DND-41 (cell line): ENCODE measurements around the gene NDUFB11.

Experiments
- EZH2 ChIP-seq: IDR thresholded peaks from 3 replicates; pipeline ENCODE4 v1.6.1; 2012; ENCODE audit warnings: borderline replicate concordance, low read depth, mild to moderate bottlenecking, moderate library complexity, low read length, inconsistent platforms; ENCODE audit not compliant: severe bottlenecking
- TF ChIP-seq, protein P1 (sequence below): IDR thresholded peaks from 2 replicates; pipeline ENCODE4 v1.5.1; 2012; ENCODE audit warnings: borderline replicate concordance, low read length, moderate library complexity, mild to moderate bottlenecking; ENCODE audit not compliant: poor library complexity, severe bottlenecking; ENCODE audit errors: extremely low read depth

DNA sequence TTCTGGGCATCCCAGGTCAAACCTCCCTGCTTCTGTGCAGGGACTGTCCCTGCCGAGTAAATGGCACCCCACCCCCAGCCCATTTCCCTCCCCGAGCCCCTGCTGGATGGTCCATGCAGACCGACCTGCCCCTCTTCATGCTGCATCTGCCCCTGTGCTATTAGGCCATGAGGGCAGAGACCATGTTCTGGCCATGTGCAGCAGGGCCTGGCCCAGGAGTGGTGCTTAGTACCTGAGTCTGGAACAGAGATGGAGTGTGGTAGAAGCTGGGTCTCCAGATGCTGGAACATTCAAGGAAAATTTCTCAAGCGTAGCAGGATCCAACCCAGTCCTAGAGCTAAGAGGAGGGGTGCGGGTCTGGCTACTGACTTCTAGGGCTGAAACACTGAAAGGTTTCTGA, 33.8 kb upstream of the NDUFB11 start:
- TF ChIP-seq, protein P1, sequence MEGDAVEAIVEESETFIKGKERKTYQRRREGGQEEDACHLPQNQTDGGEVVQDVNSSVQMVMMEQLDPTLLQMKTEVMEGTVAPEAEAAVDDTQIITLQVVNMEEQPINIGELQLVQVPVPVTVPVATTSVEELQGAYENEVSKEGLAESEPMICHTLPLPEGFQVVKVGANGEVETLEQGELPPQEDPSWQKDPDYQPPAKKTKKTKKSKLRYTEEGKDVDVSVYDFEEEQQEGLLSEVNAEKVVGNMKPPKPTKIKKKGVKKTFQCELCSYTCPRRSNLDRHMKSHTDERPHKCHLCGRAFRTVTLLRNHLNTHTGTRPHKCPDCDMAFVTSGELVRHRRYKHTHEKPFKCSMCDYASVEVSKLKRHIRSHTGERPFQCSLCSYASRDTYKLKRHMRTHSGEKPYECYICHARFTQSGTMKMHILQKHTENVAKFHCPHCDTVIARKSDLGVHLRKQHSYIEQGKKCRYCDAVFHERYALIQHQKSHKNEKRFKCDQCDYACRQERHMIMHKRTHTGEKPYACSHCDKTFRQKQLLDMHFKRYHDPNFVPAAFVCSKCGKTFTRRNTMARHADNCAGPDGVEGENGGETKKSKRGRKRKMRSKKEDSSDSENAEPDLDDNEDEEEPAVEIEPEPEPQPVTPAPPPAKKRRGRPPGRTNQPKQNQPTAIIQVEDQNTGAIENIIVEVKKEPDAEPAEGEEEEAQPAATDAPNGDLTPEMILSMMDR: no peak
- TF ChIP-seq EZH2: no peak
